Right atrium auricular region (tissue), 2 donors: ENCODE measurements around the gene C3orf38. TPM values are rescaled to one million over a fixed set of nuclear protein-coding genes. Genes with fewer than 3 reads are reported as not detected.

Experiments used
- DNase-seq: peaks from one replicate; pipeline ENCODE4 v3.0.0-alpha.2; 2019; ENCODE audit warnings: low spot score
- H3K27ac ChIP-seq, 2 donors: fragments of 200-600 bp; sonication (generic); 1 replicate in 1 of 2; 2 replicates in 1 of 2; pipeline ENCODE4 v1.5.1; 2016 to 2019
- H3K27me3 ChIP-seq, 2 donors: fragments of 200-600 bp; sonication (generic); one replicate each; pipeline versions ENCODE4 v1.5.1 to v1.6.0; 2017 to 2019
- H3K36me3 ChIP-seq: fragments of 200-600 bp; sonication (generic); one replicate; pipeline ENCODE4 v1.5.1; 2016
- H3K4me1 ChIP-seq, 2 donors: fragments of 200-600 bp; sonication (generic); one replicate each; pipeline versions ENCODE4 v1.5.1 to v1.6.0; 2017 to 2019
- H3K4me3 ChIP-seq, 2 donors: fragments of 200-600 bp; sonication (generic); 1 replicate in 1 of 2; 2 replicates in 1 of 2; pipeline ENCODE4 v1.5.1; 2017 to 2019; ENCODE audit warnings: mild to moderate bottlenecking in 1 of 2, moderate library complexity in 1 of 2
- H3K9me3 ChIP-seq, 2 donors: fragments of 200-600 bp; sonication (generic); one replicate each; pipeline ENCODE4 v1.5.1; 2019
- CTCF ChIP-seq, 2 donors: fragments of 200-600 bp; sonication (generic); IDR thresholded peaks; one replicate each; pipeline ENCODE4 v1.5.1; 2019; ENCODE audit warnings: antibody characterized with exemption in 2 of 2
- total RNA-seq, 2 donors: library from RNA; depleted of rRNA; stranded (reverse); fragments of >200 nt; gene quantifications; one replicate each; pipeline ENCODE4 v1.1.0, GENCODE V29; 2016

Gene C3orf38
- total RNA-seq, 2 donors from 2014 or later: 12.0 to 12.5 TPM

GRCh38 chr3:88203642-88204055 lies 53.9 kb downstream of the C3orf38 start:
- peak; percentile 69 to 89 for TF ChIP-seq CTCF (IDR thresholded peaks at IDR 0.05)

More at GRCh38 chr3:88203642-88204055, 53.9 kb downstream of the C3orf38 start:
- no peaks in the 10 kb centered on the region for H3K9me3 ChIP-seq
- H3K27ac ChIP-seq: no peak overlapping the region
- DNase-seq: peak; percentile 77
- no peaks in the 10 kb centered on the region for H3K36me3 ChIP-seq
- no peak overlapping the region for H3K4me3 ChIP-seq
- H3K27me3 ChIP-seq: no peaks in the 10 kb centered on the region
- H3K4me1 ChIP-seq: no peaks in the 10 kb centered on the region

Other genes starting within 250 kb of the C3orf38 start
- 10 to 100 TPM; 40.8 to 40.9 TPM for gene CGGBP1, start 91.0 kb upstream of the C3orf38 start, total RNA-seq
- 1 to 10 TPM; 6.8 to 7.2 TPM for gene ZNF654, start 90.7 kb upstream of the C3orf38 start, total RNA-seq